ENCODE data around the gene S100Z. TPM values are rescaled to one million over a fixed set of nuclear protein-coding genes. Genes with fewer than 3 reads are reported as not detected.
"Not testable (repeated sequence)": the region's sequence is repeated elsewhere in the genome, so short reads cannot be mapped to it uniquely, and the experiment has no call there.

The S100Z gene
- total and polyA plus RNA-seq, 9 of the 15 experiments (the other 6 are each of a cell fraction or from before 2014, with no cell fraction given), result 0.15 to 0.42 (median 0.20) TPM; not detected in 6

GRCh38 chr5:76811214-76811613 lies 38.6 kb upstream of the S100Z start (continued):
- TF ChIP-seq TCF7 (IDR thresholded peaks at IDR 0.05; ENCODE audit: borderline replicate concordance), result no peak
- no peak for TF ChIP-seq SPI1 (IDR thresholded peaks at IDR 0.05; ENCODE audit: borderline replicate concordance, low read depth, low read length)
- no peak for TF ChIP-seq IRF9 (tag; IDR thresholded peaks at IDR 0.05)
- no peak for TF ChIP-seq POLR2AphosphoS5 (IDR thresholded peaks at IDR 0.05; ENCODE audit: control insufficient read depth, insufficient read depth, low read depth, low read length)
- TF ChIP-seq HMG20B (CRISPR knock-in tag; IDR thresholded peaks at IDR 0.05), result no peak
- no peak for TF ChIP-seq SMARCB1 (IDR thresholded peaks at IDR 0.05; ENCODE audit: insufficient read length, low read depth)
- no peak for TF ChIP-seq RBM15 (IDR thresholded peaks at IDR 0.05; ENCODE audit: insufficient read depth, low read length)

- CTCF ChIA-PET (ENCODE audit: low intra/inter-chr PET ratio); H3K79me2 ChIP-seq (ENCODE audit: control insufficient read depth, insufficient read depth, low read length); FAIRE-seq; H2AFZ ChIP-seq (ENCODE audit: low read depth, low read length); POLR2A ChIA-PET; DNase-seq (ENCODE audit: extremely low read depth in 1 of 4, low spot score in 3 of 4); H3K4me2 ChIP-seq (ENCODE audit: insufficient read depth, low read length); H3K36me3 ChIP-seq (ENCODE audit: control insufficient read depth, insufficient read depth, low read length); H4K20me1 ChIP-seq (replicated peaks; ENCODE audit: control insufficient read depth, insufficient read depth, low read length); ATAC-seq; H3K4me3 ChIP-seq; H3K9me3 ChIP-seq (replicated peaks; ENCODE audit: control insufficient read depth, insufficient read depth, low read depth, low read length); H3K9me1 ChIP-seq (ENCODE audit: control insufficient read depth, insufficient read depth, low read length); intact Hi-C loops (cut with micrococcal nuclease); H3K9ac ChIP-seq (ENCODE audit: insufficient read depth in 1 of 2, low read depth in 2 of 2, low read length in 2 of 2); H3K27ac ChIP-seq (ENCODE audit: extremely low read depth, low read depth, low read length); in situ Hi-C loops (cut with MboI); BruUV-seq (replicated peaks); H3K4me1 ChIP-seq (replicated peaks in 1 of 2; ENCODE audit: control insufficient read depth in 2 of 2, insufficient read depth in 2 of 2, low read length in 2 of 2): not testable (repeated sequence)
- 76% methylated on average over 7 of the region's 32 CpGs for whole genome bisulfite sequencing (ENCODE audit: insufficient coverage, low coverage, missing lambda C conversion rate)
- H3K27me3 ChIP-seq (ENCODE audit: control insufficient read depth in 2 of 2, insufficient read depth in 2 of 2, low read length in 2 of 2), result peaks cover 3 to 16% of the 10 kb centered on the region in 2 experiments; a peak in 4 of 5 replicates
Observed at GRCh38 chr5:76812209-76812608, 37.6 kb upstream of the S100Z start.
